ENCODE data around the gene PPP2R2C. TPM values are rescaled to one million over a fixed set of nuclear protein-coding genes. Genes with fewer than 3 reads are reported as not detected.

The PPP2R2C gene
- polyA plus RNA-seq, 1 donor (not counting 4 experiments of a cell fraction or from before 2014, with no cell fraction given) = 12.3 TPM

DNA sequence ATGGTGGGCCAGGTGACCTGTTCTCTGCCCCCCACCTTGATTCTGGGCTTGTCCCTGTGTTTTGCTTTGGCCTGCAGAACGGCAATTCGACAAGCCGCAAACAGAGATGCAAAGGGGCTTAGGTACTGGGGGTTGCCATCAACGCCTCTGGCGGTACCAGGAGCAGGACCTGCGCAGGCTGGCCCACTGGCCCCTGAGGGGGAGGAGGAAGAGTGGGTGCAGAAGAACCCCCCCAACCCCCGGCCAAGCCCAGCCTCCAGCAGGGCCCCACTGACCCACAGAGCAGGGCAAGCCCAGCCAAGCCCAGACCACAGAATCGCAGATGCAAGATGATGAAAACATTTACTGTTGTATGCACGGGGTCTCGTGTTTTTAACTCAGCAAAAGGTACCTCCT lies 89.4 kb downstream of the PPP2R2C start:
- Histone ChIP-seq H3K9me3 (ENCODE audit: control insufficient read depth, low read depth, low read length) (no peaks in the 10 kb centered on the region), H2AFZ (ENCODE audit: control insufficient read depth, low read length) (no peak overlapping the region), H3K4me2 (ENCODE audit: control insufficient read depth, extremely low read depth, insufficient read depth, low read depth, low read length) (no peak overlapping the region), H3K27me3 (ENCODE audit: control insufficient read depth, extremely low read depth, insufficient read depth, low read length) (no peaks in the 10 kb centered on the region), H3K9me1 (ENCODE audit: control insufficient read depth, extremely low read depth, insufficient read depth, low read length) (no peaks in the 10 kb centered on the region), H3K4me1 (ENCODE audit: control insufficient read depth, extremely low read depth, insufficient read depth, low read length) (peaks cover 8% of the 10 kb centered on the region), H3K27ac (ENCODE audit: control insufficient read depth, insufficient read depth, low read length) (no peak overlapping the region), H3K79me2 (ENCODE audit: control insufficient read depth, insufficient read depth, low read length) (no peaks in the 10 kb centered on the region), H3K9ac (ENCODE audit: control insufficient read depth, extremely low read depth, insufficient read depth, low read length) (no peak overlapping the region), H4K20me1 (ENCODE audit: control insufficient read depth, extremely low read depth, insufficient read depth, low read length) (no peaks in the 10 kb centered on the region), H3K36me3 (ENCODE audit: control insufficient read depth in 2 of 2, extremely low read depth in 1 of 2, insufficient read depth in 2 of 2, low read length in 2 of 2) (peaks cover 0 to 2% of the 10 kb centered on the region in 2 experiments), H3K4me3 (ENCODE audit: control insufficient read depth in 2 of 3, extremely low read depth in 1 of 3, insufficient read depth in 2 of 3, low read depth in 1 of 3, low read length in 3 of 3) (no peak overlapping the region)
- dilution Hi-C loops (cut with MboI; ENCODE audit: extremely low pct_ligation_motif_present, low sequenced_read_pairs) = no loop called here
- TF ChIP-seq, protein P1, sequence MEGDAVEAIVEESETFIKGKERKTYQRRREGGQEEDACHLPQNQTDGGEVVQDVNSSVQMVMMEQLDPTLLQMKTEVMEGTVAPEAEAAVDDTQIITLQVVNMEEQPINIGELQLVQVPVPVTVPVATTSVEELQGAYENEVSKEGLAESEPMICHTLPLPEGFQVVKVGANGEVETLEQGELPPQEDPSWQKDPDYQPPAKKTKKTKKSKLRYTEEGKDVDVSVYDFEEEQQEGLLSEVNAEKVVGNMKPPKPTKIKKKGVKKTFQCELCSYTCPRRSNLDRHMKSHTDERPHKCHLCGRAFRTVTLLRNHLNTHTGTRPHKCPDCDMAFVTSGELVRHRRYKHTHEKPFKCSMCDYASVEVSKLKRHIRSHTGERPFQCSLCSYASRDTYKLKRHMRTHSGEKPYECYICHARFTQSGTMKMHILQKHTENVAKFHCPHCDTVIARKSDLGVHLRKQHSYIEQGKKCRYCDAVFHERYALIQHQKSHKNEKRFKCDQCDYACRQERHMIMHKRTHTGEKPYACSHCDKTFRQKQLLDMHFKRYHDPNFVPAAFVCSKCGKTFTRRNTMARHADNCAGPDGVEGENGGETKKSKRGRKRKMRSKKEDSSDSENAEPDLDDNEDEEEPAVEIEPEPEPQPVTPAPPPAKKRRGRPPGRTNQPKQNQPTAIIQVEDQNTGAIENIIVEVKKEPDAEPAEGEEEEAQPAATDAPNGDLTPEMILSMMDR (optimal IDR thresholded peaks at IDR 0.05 in 1 of 3, IDR thresholded peaks at IDR 0.05 in 1 of 3, conservative IDR thresholded peaks at IDR 0.05 in 1 of 3; ENCODE audit: extremely low read depth in 1 of 3, insufficient read depth in 2 of 3, low read length in 3 of 3) = no peak
- no peak for TF ChIP-seq EZH2 (IDR thresholded peaks at IDR 0.05; ENCODE audit: low read length)
- no peak for FAIRE-seq
- DNase-seq (ENCODE audit: low read depth, low spot score) = no peak

DNA sequence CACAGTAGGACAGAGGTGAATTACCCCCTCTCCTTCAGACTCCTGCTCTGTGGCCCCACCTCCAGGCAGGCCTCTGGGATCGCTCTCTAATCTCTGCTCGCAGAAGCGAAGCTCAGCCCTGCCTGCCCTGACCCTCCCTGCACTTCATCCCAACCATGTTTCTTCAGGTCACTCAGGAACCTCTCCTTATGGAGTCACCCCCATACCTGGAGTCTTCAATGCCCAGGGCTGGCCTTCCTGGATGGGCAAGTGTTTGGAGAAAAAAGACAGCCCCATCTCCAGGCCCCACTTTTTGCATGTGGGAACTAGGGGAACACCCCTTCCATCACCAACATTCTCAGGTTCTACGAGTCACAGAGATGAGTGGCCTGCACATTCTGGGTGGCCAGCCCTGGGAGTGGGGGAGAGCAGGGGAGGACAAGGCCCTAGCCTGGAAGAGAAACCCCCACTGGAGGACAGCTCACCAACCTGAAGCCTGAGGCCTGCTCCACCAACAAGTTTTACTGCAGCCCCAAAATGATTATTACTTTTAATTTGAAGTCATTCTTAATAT lies 90.8 kb downstream of the PPP2R2C start:
- Histone ChIP-seq H3K27me3 (ENCODE audit: control insufficient read depth, extremely low read depth, insufficient read depth, low read length) (no peaks in the 10 kb centered on the region), H2AFZ (ENCODE audit: control insufficient read depth, low read length) (no peak overlapping the region), H3K9ac (ENCODE audit: control insufficient read depth, extremely low read depth, insufficient read depth, low read length) (no peak overlapping the region), H3K9me3 (ENCODE audit: control insufficient read depth, low read depth, low read length) (no peaks in the 10 kb centered on the region), H3K27ac (ENCODE audit: control insufficient read depth, insufficient read depth, low read length) (no peak overlapping the region), H3K4me1 (ENCODE audit: control insufficient read depth, extremely low read depth, insufficient read depth, low read length) (peaks cover 8% of the 10 kb centered on the region), H3K4me3 (ENCODE audit: control insufficient read depth in 2 of 3, extremely low read depth in 1 of 3, insufficient read depth in 2 of 3, low read depth in 1 of 3, low read length in 3 of 3) (no peak overlapping the region), H3K36me3 (ENCODE audit: control insufficient read depth in 2 of 2, extremely low read depth in 1 of 2, insufficient read depth in 2 of 2, low read length in 2 of 2) (peaks cover 0 to 2% of the 10 kb centered on the region in 2 experiments), H4K20me1 (ENCODE audit: control insufficient read depth, extremely low read depth, insufficient read depth, low read length) (no peaks in the 10 kb centered on the region), H3K4me2 (ENCODE audit: control insufficient read depth, extremely low read depth, insufficient read depth, low read depth, low read length) (no peak overlapping the region), H3K79me2 (ENCODE audit: control insufficient read depth, insufficient read depth, low read length) (no peaks in the 10 kb centered on the region), H3K9me1 (ENCODE audit: control insufficient read depth, extremely low read depth, insufficient read depth, low read length) (no peaks in the 10 kb centered on the region)
- FAIRE-seq (no peak), DNase-seq (ENCODE audit: low read depth, low spot score) (no peak)
- TF ChIP-seq, protein P1 (optimal IDR thresholded peaks at IDR 0.05 in 1 of 3, IDR thresholded peaks at IDR 0.05 in 1 of 3, conservative IDR thresholded peaks at IDR 0.05 in 1 of 3; ENCODE audit: extremely low read depth in 1 of 3, insufficient read depth in 2 of 3, low read length in 3 of 3) = no peak
- TF ChIP-seq EZH2 (IDR thresholded peaks at IDR 0.05; ENCODE audit: low read length) = no peak
- dilution Hi-C loops (cut with MboI; ENCODE audit: extremely low pct_ligation_motif_present, low sequenced_read_pairs) = no loop called here
